H9 (cell line): Measurements from ENCODE around the gene MARCHF3. TPM values are rescaled to one million over a fixed set of nuclear protein-coding genes. Genes with fewer than 3 reads are reported as not detected.

Source experiments
- DNase-seq: peaks from one replicate; pipeline ENCODE4 v3.0.0-alpha.2; 2017
- H2AFZ ChIP-seq: one replicate; pipeline ENCODE4 v1.6.1; 2013; ENCODE audit warnings: mild to moderate bottlenecking, low read length, control low read depth, moderate library complexity
- H2AK5ac ChIP-seq: 2 replicates; pipeline ENCODE4 v1.6.1; 2013; ENCODE audit warnings: low read length, control low read depth, mixed read lengths; ENCODE audit not compliant: insufficient read length
- H2BK120ac ChIP-seq: one replicate; pipeline ENCODE4 v1.6.1; 2013; ENCODE audit warnings: low read depth, mild to moderate bottlenecking, low read length, control low read depth, inconsistent platforms; ENCODE audit not compliant: poor library complexity, severe bottlenecking
- H2BK12ac ChIP-seq: 2 replicates; pipeline ENCODE4 v1.6.1; 2013; ENCODE audit warnings: low read length, control low read depth, mixed read lengths, low read depth; ENCODE audit not compliant: insufficient read length
- H2BK15ac ChIP-seq: 2 replicates; pipeline ENCODE4 v1.6.1; 2013; ENCODE audit warnings: low read depth, low read length, control low read depth
- H2BK20ac ChIP-seq: one replicate; pipeline ENCODE4 v1.6.1; 2013; ENCODE audit warnings: low read depth, mild to moderate bottlenecking, low read length, control low read depth, inconsistent platforms; ENCODE audit not compliant: poor library complexity, severe bottlenecking
- H2BK5ac ChIP-seq: 2 replicates; pipeline ENCODE4 v1.6.1; 2013; ENCODE audit warnings: low read length, control low read depth, mixed read lengths; ENCODE audit not compliant: insufficient read length
- H3K14ac ChIP-seq: 2 replicates; pipeline ENCODE4 v1.6.1; 2013; ENCODE audit warnings: low read length, control low read depth; ENCODE audit not compliant: insufficient read depth
- H3K18ac ChIP-seq: 2 replicates; pipeline ENCODE4 v1.6.1; 2013; ENCODE audit warnings: low read depth, mild to moderate bottlenecking, mixed read lengths, low read length, control low read depth; ENCODE audit not compliant: insufficient read length
- H3K23ac ChIP-seq: 2 replicates; pipeline ENCODE4 v1.6.1; 2013; ENCODE audit warnings: low read length, control low read depth, mixed read lengths, low read depth; ENCODE audit not compliant: insufficient read length
- H3K23me2 ChIP-seq: 2 replicates; pipeline ENCODE4 v1.6.1; 2013; ENCODE audit warnings: low read depth, mild to moderate bottlenecking, mixed read lengths, low read length, control low read depth; ENCODE audit not compliant: insufficient read length, poor library complexity, severe bottlenecking
- H3K27ac ChIP-seq: 2 replicates; pipeline ENCODE4 v1.5.1; 2013; ENCODE audit warnings: low read length, control low read depth, mixed read lengths, low read depth; ENCODE audit not compliant: insufficient read length
- H3K27me3 ChIP-seq: 2 replicates; pipeline ENCODE4 v1.6.1; 2013; ENCODE audit warnings: low read length, control low read depth, inconsistent platforms; ENCODE audit not compliant: insufficient read depth
- H3K4ac ChIP-seq: 2 replicates; pipeline ENCODE4 v1.6.1; 2013; ENCODE audit warnings: low read depth, mild to moderate bottlenecking, control low read depth, inconsistent platforms, low read length, moderate library complexity
- H3K4me1 ChIP-seq: 2 replicates; pipeline ENCODE4 v1.6.1; 2013; ENCODE audit warnings: low read length, control low read depth, inconsistent platforms; ENCODE audit not compliant: insufficient read depth
- H3K4me2 ChIP-seq: 2 replicates; pipeline ENCODE4 v1.6.1; 2013; ENCODE audit warnings: low read length, control low read depth, mixed read lengths; ENCODE audit not compliant: insufficient read length, insufficient read depth
- H3K56ac ChIP-seq: 2 replicates; pipeline ENCODE4 v1.6.1; 2013; ENCODE audit warnings: low read depth, mild to moderate bottlenecking, mixed read lengths, low read length, control low read depth; ENCODE audit not compliant: insufficient read length
- H3K79me1 ChIP-seq: 2 replicates; pipeline ENCODE4 v1.6.1; 2013; ENCODE audit warnings: low read depth, mild to moderate bottlenecking, moderate library complexity, low read length, control low read depth, inconsistent platforms; ENCODE audit not compliant: insufficient read depth, poor library complexity, severe bottlenecking
- H3K79me2 ChIP-seq: 2 replicates; pipeline ENCODE4 v1.6.1; 2013; ENCODE audit warnings: low read length, control low read depth, inconsistent platforms; ENCODE audit not compliant: insufficient read depth
- H3K9ac ChIP-seq: 2 replicates; pipeline ENCODE4 v1.6.1; 2013; ENCODE audit warnings: low read length, control low read depth, mixed read lengths; ENCODE audit not compliant: insufficient read length; ENCODE audit errors: extremely low read depth
- H3K9me3 ChIP-seq: one replicate; pipeline ENCODE4 v1.6.1; 2013; ENCODE audit warnings: low read depth, low read length, inconsistent platforms; ENCODE audit not compliant: control insufficient read depth
- H3T11ph ChIP-seq: one replicate; pipeline ENCODE4 v1.6.1; 2013; ENCODE audit warnings: mild to moderate bottlenecking, low read length, control low read depth, inconsistent platforms
- H4K20me1 ChIP-seq: one replicate; pipeline ENCODE4 v1.6.1; 2013; ENCODE audit not compliant: control insufficient read depth, insufficient read length, insufficient read depth
- H4K5ac ChIP-seq: 2 replicates; pipeline ENCODE4 v1.6.1; 2013; ENCODE audit warnings: low read depth, mild to moderate bottlenecking, mixed read lengths, low read length, control low read depth; ENCODE audit not compliant: insufficient read length
- H4K8ac ChIP-seq: replicated peaks from 2 replicates; pipeline ENCODE4 v1.6.1; 2013; ENCODE audit warnings: low read length, control low read depth, mixed read lengths, low read depth; ENCODE audit not compliant: insufficient read length
- H4K91ac ChIP-seq: 2 replicates; pipeline ENCODE4 v1.6.1; 2013; ENCODE audit warnings: low read depth, mild to moderate bottlenecking, moderate library complexity, mixed read lengths, low read length, control low read depth; ENCODE audit not compliant: insufficient read length
- H3K27ac Mint-ChIP-seq, 3 experiments: 2 replicates in 2 of 3; 3 replicates in 1 of 3; pipeline ENCODE4 v1.8.0; 2020 to 2021; ENCODE audit warnings: mixed read lengths in 3 of 3, mild to moderate bottlenecking in 1 of 3, moderate library complexity in 1 of 3
- H3K27me3 Mint-ChIP-seq: 2 replicates; pipeline ENCODE4 v1.8.0; 2021; ENCODE audit warnings: low read depth, mild to moderate bottlenecking, moderate library complexity, mixed read lengths
- H3K36me3 Mint-ChIP-seq, 3 experiments: 2 replicates in 2 of 3; 3 replicates in 1 of 3; pipeline ENCODE4 v1.8.0; 2020 to 2021; ENCODE audit warnings: low read depth in 3 of 3, mixed read lengths in 3 of 3; ENCODE audit not compliant: insufficient read depth in 1 of 3
- H3K4me1 Mint-ChIP-seq, 2 experiments: 2 replicates each; pipeline ENCODE4 v1.8.0; 2020; ENCODE audit warnings: mixed read lengths in 2 of 2
- H3K4me3 Mint-ChIP-seq, 2 experiments: 2 replicates in 1 of 2; 3 replicates in 1 of 2; pipeline ENCODE4 v1.8.0; 2020 to 2021; ENCODE audit warnings: mild to moderate bottlenecking in 2 of 2, mixed read lengths in 2 of 2, moderate library complexity in 1 of 2
- H3K9me3 Mint-ChIP-seq, 2 experiments: 2 replicates in 1 of 2; 3 replicates in 1 of 2; pipeline ENCODE4 v1.8.0; 2020; ENCODE audit warnings: mild to moderate bottlenecking in 2 of 2, mixed read lengths in 2 of 2, moderate library complexity in 1 of 2
- WGBS: extraction: QIAGEN DNeasy Blood & Tissue Kit; methylation state at CpG from one replicate; pipeline ENCODE4 v1.1.7; 2013; ENCODE audit warnings: missing lambda C conversion rate, low lambda C conversion rate, mixed read lengths; ENCODE audit not compliant: insufficient read length; ENCODE audit errors: extremely low coverage; 5-methylcytosine and 5-hydroxymethylcytosine counted together
- total RNA-seq: library from RNA; stranded (reverse); gene quantifications from 2 replicates; pipeline ENCODE4 v1.2.1, GENCODE V29; 2021
- TF ChIP-seq, protein P1 (sequence below): fragments of 200-600 bp; sonication (generic); conservative IDR thresholded peaks from 3 replicates; pipeline ENCODE4 v1.8.0; 2021; ENCODE audit warnings: antibody characterized with exemption, mild to moderate bottlenecking

The MARCHF3 gene
- total RNA-seq, 1 experiment from 2014 or later = 17.7 TPM

GRCh38 chr5:126869005-126869451, 161.3 kb downstream of the MARCHF3 start:
- Mint-ChIP-seq H3K4me1 (peaks cover 18 to 20% of the 10 kb centered on the region in 2 experiments), H3K27ac (peak overlapping the region in 2 of 3 experiments; percentile 70 to 93; a peak in 4 of 7 replicates), H3K4me3 (peak overlapping the region; percentile 65 to 75), H3K27me3 (peaks cover 2% of the 10 kb centered on the region; the same call in 1 of the 2 replicates), H3K9me3 (no peaks in the 10 kb centered on the region), H3K36me3 (peaks cover 3 to 18% (median 4%) of the 10 kb centered on the region in 3 experiments; a peak in 4 of 7 replicates)
- no peaks in the 10 kb centered on the region for H3K79me2 ChIP-seq
- no peaks in the 10 kb centered on the region; the same call in 1 of the 2 replicates for H3K4me1 ChIP-seq
- no peak overlapping the region for H4K5ac ChIP-seq
- no peak overlapping the region for H3K23ac ChIP-seq
- DNase-seq = peak; percentile 66
- no peak overlapping the region for H3K27ac ChIP-seq
- no peak overlapping the region for H2BK120ac ChIP-seq
- H3K9me3 ChIP-seq = no peaks in the 10 kb centered on the region
- H3K14ac ChIP-seq = no peak overlapping the region
- H3K4me2 ChIP-seq = peak overlapping the region; percentile 63
- H4K20me1 ChIP-seq = no peaks in the 10 kb centered on the region
- H3K27me3 ChIP-seq = no peaks in the 10 kb centered on the region
- no peak overlapping the region for H3K4ac ChIP-seq
- no peak overlapping the region for H2BK5ac ChIP-seq
- H2AK5ac ChIP-seq = no peak overlapping the region
- H2BK15ac ChIP-seq = no peak overlapping the region
- no peak overlapping the region for H4K8ac ChIP-seq
- TF ChIP-seq, protein P1, sequence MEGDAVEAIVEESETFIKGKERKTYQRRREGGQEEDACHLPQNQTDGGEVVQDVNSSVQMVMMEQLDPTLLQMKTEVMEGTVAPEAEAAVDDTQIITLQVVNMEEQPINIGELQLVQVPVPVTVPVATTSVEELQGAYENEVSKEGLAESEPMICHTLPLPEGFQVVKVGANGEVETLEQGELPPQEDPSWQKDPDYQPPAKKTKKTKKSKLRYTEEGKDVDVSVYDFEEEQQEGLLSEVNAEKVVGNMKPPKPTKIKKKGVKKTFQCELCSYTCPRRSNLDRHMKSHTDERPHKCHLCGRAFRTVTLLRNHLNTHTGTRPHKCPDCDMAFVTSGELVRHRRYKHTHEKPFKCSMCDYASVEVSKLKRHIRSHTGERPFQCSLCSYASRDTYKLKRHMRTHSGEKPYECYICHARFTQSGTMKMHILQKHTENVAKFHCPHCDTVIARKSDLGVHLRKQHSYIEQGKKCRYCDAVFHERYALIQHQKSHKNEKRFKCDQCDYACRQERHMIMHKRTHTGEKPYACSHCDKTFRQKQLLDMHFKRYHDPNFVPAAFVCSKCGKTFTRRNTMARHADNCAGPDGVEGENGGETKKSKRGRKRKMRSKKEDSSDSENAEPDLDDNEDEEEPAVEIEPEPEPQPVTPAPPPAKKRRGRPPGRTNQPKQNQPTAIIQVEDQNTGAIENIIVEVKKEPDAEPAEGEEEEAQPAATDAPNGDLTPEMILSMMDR = no peak
- no peak overlapping the region for H3K9ac ChIP-seq
- no peaks in the 10 kb centered on the region for H3K79me1 ChIP-seq
- WGBS = no CpG with 5 or more reads among the region's 22 CpGs
- no peak overlapping the region for H3K56ac ChIP-seq
- no peak overlapping the region for H4K91ac ChIP-seq
- no peak overlapping the region for H2AFZ ChIP-seq
- no peak overlapping the region for H3T11ph ChIP-seq
- peaks cover 4% of the 10 kb centered on the region for H3K23me2 ChIP-seq
- H2BK20ac ChIP-seq = no peak overlapping the region
- H2BK12ac ChIP-seq = no peak overlapping the region
- no peak overlapping the region for H3K18ac ChIP-seq
